Liver (tissue), 3 donors: ENCODE data around the gene FRMD4A.

Source experiments
- CTCF ChIP-seq: fragments of 150-350 bp; IDR thresholded peaks from 2 replicates; pipeline ENCODE4 v1.5.1; 2017; ENCODE audit warnings: improper control_type of control experiment, low read depth, low read length; ENCODE audit not compliant: missing input control
- GABPA ChIP-seq, 2 donors: IDR thresholded peaks in 1 of 2; conservative IDR thresholded peaks in 1 of 2; 2 replicates each; pipeline ENCODE4 v1.6.1; 2016; ENCODE audit warnings: antibody characterized with exemption in 2 of 2, mild to moderate bottlenecking in 1 of 2, moderate library complexity in 1 of 2
- HNF4G ChIP-seq: IDR thresholded peaks from 2 replicates; pipeline ENCODE4 v1.6.1; 2016; ENCODE audit warnings: antibody characterized with exemption
- TAF1 ChIP-seq: conservative IDR thresholded peaks from 2 replicates; pipeline ENCODE4 v1.6.1; 2016; ENCODE audit warnings: antibody characterized with exemption, mild to moderate bottlenecking
- YY1 ChIP-seq: IDR thresholded peaks from 2 replicates; pipeline ENCODE4 v1.6.1; 2016; ENCODE audit warnings: antibody characterized with exemption, mild to moderate bottlenecking
- donor health status: healthy.
- donor health status: healthy.

DNA sequence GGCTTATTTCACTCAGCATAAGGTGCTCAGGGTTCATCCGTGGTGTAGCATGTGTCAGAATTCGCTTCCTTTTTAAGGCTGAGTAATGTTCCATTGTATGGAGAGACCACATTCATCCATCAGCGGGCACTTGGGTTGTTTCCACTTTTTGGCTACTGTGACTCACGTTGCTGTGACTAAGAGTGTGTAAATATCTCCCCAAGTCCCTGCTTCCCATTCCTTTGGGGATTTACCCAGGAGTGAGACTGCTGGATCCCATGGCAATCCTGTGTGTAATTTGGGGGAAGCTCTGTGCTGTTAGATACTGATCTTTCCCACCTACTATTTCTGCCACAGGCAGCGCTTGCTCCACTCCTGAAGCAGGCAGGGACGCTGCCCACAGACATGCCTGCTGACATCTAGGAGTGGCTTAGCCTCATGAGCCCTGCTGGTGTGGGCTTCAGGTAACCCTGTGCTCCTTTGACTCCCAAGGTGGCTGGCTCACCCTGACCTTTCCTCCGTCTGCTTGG lies 346.0 kb downstream of the FRMD4A start:
- TF ChIP-seq CTCF (no peak), HNF4G (no peak), YY1 (no peak), TAF1 (no peak), GABPA (IDR thresholded peaks at IDR 0.05 in 1 of 2, conservative IDR thresholded peaks at IDR 0.05 in 1 of 2) (no peak)
